ENCODE measurements around the gene NRG2.

The NRG2 gene

DNA sequence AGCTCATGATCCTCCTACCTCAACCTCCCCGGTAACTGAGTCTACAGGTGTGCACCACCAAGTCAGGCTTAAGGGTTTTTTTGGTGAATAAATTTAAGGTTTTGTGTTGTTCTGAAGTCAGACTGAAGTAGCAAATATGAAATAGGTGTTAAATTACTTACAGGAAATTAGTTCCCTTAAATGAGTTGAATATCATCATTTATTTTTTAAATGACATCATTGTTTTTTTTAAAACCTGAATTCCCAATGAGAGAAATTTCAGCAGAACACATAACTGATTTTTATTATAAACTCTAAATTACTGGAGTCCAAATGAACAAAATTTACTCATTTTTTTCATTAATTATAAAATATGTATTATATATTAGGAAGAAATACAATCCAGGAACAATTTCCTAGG, 33.0 kb upstream of the NRG2 start:
- no peak for DNase-seq (ENCODE audit: low read depth in 2 of 2)
- TF ChIP-seq, protein P1, sequence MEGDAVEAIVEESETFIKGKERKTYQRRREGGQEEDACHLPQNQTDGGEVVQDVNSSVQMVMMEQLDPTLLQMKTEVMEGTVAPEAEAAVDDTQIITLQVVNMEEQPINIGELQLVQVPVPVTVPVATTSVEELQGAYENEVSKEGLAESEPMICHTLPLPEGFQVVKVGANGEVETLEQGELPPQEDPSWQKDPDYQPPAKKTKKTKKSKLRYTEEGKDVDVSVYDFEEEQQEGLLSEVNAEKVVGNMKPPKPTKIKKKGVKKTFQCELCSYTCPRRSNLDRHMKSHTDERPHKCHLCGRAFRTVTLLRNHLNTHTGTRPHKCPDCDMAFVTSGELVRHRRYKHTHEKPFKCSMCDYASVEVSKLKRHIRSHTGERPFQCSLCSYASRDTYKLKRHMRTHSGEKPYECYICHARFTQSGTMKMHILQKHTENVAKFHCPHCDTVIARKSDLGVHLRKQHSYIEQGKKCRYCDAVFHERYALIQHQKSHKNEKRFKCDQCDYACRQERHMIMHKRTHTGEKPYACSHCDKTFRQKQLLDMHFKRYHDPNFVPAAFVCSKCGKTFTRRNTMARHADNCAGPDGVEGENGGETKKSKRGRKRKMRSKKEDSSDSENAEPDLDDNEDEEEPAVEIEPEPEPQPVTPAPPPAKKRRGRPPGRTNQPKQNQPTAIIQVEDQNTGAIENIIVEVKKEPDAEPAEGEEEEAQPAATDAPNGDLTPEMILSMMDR (IDR thresholded peaks at IDR 0.05; ENCODE audit: low read depth, low read length): no peak
- H3K4me3 ChIP-seq (replicated peaks in 1 of 2; ENCODE audit: low read depth in 2 of 2, low read length in 2 of 2): no peak overlapping the region

- DNase-seq (ENCODE audit: low read depth in 2 of 2): peak; percentile 31 to 48
- no peak overlapping the region for H3K4me3 ChIP-seq (replicated peaks in 1 of 2; ENCODE audit: low read depth in 2 of 2, low read length in 2 of 2)
Measured at GRCh38 chr5:140075371-140075770, 32.3 kb upstream of the NRG2 start.

DNA sequence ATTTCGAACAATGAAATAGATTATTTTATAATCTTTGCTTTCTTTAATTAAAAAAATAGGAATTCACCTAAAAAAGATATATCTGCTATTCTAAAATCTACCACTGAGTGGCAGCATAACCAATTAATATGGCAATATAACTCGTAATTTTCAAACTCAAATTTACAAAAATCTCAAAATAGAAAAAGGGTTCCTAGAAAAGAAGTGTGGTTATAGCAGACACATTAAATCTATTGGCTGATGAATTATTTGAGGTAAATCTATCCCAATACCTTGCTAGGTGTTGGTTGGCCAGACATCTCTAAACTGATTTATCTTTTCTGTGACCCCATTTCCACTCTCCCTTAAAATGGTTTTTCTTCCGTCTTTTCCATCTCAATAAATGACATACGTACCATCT, 30.2 kb upstream of the NRG2 start:
- no peak overlapping the region for H3K4me3 ChIP-seq (replicated peaks in 1 of 2; ENCODE audit: low read depth in 2 of 2, low read length in 2 of 2)
- peak; percentile 33 to 49 for DNase-seq (ENCODE audit: low read depth in 2 of 2)
- TF ChIP-seq, protein P1 (IDR thresholded peaks at IDR 0.05; ENCODE audit: low read depth, low read length): peak; percentile 39

More at GRCh38 chr5:140075371-140075770, 32.3 kb upstream of the NRG2 start:
- TF ChIP-seq, protein P1 (IDR thresholded peaks at IDR 0.05; ENCODE audit: low read depth, low read length): no peak

DNA sequence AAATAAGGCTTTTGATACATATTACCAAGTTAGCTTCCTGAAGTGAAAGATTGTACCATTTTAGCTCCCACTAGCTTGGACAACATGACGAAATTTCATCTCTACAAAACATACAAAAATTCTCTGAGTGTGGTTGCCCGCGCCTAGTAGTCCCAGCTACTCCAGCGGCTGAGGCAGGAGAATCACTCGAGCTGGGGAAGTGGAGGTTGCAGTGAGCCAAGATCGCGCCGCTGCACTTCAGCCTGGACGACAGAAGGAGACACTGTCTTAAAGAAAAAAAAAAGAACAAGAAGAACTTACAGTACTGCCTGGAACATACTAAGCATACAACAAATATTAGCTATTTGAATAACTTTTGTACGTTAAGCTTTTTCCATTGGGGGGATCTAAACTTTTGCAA, 29.7 kb upstream of the NRG2 start:
- no peak overlapping the region for H3K4me3 ChIP-seq (replicated peaks in 1 of 2; ENCODE audit: low read depth in 2 of 2, low read length in 2 of 2)
- no peak for DNase-seq (ENCODE audit: low read depth in 2 of 2)
- TF ChIP-seq, protein P1 (IDR thresholded peaks at IDR 0.05; ENCODE audit: low read depth, low read length): no peak

DNA sequence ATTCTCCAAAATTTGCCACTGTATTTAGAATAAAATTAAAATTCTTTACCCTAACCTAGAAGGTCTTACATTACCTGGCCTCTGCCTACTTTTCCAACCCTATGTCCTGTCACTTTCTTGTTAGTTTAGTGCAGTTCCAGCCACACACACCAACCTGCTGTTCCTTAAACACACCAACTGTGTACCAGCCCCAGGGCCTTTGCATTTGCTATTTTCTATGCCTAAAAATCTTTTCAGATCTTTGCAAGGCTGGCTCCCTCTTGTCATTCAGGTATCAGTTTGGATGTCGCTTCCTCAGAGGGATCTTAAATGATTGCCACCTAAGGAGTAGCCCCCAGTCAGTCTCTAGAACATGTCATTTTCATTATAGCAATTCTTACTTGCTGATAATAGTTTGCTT, 17.7 kb upstream of the NRG2 start:
- DNase-seq (ENCODE audit: low read depth in 2 of 2): no peak
- TF ChIP-seq, protein P1 (IDR thresholded peaks at IDR 0.05; ENCODE audit: low read depth, low read length): no peak
- no peak overlapping the region for H3K4me3 ChIP-seq (replicated peaks in 1 of 2; ENCODE audit: low read depth in 2 of 2, low read length in 2 of 2)

DNA sequence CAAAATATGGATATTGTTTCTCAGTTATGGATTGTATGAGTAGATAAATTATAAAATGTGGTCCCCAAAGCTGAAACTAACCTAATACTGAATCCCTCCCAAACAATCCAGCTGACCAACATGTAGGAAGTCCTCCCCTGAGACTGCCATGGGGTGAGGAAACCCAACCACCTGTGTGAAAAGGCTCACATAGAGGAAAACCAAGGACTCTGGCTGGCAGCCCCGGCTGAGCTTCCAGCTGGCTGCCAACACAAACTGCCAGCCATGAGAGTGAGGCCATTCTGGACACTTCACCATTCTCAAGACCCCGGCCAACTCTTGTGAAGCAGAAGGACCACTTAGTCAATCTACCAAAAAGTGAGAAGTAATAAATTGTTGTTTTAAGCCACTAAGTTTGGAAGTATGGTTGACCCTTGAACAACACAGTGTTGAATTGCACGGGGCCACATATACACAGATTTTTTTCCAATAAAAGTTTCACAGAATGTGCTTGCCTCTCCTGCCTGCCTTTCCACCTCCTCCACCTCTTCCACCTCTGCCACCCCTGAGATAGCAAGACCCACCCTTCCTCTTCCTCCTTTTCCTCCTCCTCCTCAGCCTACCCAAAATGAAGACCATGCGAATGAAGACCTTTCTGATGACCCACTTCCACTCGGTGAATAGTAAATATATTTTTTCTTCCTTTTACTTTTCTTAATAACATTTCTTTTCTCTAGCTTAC, 15.3 kb upstream of the NRG2 start:
- no peak for DNase-seq (ENCODE audit: low read depth in 2 of 2)
- TF ChIP-seq, protein P1 (IDR thresholded peaks at IDR 0.05; ENCODE audit: low read depth, low read length): no peak
- no peak overlapping the region for H3K4me3 ChIP-seq (replicated peaks in 1 of 2; ENCODE audit: low read depth in 2 of 2, low read length in 2 of 2)

GRCh38 chr5:140056880-140057279, 13.8 kb upstream of the NRG2 start:
- TF ChIP-seq, protein P1 (IDR thresholded peaks at IDR 0.05; ENCODE audit: low read depth, low read length): no peak
- DNase-seq (ENCODE audit: low read depth in 2 of 2): no peak

More at GRCh38 chr5:140056880-140057279, 13.8 kb upstream of the NRG2 start:
- no peak overlapping the region for H3K4me3 ChIP-seq (replicated peaks in 1 of 2; ENCODE audit: low read depth in 2 of 2, low read length in 2 of 2)
